HG03378 (cell line): ENCODE data around the gene ZEB1.
"Not testable (repeated sequence)": the region's sequence is repeated elsewhere in the genome, so short reads cannot be mapped to it uniquely, and the experiment has no call there.

ENCODE experiments used
- ATAC-seq: cut with Tn5 transposase; IDR thresholded peaks from one replicate; pipeline ENCODE4 v1.9.1; 2021; ENCODE audit warnings: mild to moderate bottlenecking, moderate library complexity; ENCODE audit not compliant: unreplicated experiment

ZEB1 gene

DNA sequence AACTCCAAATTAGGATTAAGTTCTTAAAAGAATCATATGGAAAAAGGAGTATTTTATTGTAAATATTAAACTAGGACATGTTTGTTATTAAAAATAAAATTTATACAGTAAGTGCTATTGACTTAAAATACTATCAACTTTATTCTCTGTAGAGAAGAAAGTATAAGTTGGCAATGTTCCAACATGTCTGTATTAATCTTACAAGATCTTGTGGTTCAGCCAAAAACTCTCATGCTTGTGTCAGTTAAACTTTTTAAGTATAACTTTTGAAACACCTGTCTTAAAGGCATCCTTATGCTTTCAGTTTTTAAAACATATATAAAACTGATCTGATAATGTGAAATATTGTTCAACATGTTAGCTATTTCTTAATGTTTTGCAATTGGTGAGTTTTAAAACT lies 160.7 kb downstream of the ZEB1 start:
- no peak for ATAC-seq

GRCh38 chr10:31483546-31483945 lies 164.5 kb downstream of the ZEB1 start:
- ATAC-seq = no peak

DNA sequence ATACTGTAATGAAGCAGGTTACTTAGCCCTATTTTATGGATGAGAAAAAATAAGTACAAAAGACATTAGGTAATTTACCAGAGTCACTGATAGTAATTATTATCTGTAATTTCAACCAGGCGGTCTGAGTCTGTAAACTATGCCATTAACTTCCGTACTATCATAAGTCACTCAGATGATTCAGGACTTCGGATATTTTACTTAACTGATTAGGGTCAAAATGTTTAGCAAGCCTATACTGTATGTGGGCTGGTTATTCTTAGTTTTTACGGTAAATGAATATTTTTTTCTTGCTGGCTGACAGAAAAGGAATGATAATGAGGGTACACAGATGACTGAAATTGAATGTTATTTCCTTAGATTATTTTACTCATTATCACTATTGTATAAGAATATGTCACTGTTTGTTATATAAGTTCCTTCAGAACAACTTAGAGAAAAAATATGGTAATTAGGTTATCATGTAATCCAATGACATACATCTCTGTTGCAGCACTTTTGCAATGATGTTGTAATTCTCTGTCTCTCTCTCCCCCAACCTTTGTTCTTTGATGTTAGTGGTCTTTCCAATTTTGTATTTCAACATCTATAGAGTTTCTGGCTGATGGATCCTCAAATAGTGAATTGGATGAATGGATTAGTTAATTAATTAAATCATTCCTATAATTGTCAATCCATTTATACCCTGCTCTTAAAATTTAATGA lies 165.6 kb downstream of the ZEB1 start:
- no peak for ATAC-seq

DNA sequence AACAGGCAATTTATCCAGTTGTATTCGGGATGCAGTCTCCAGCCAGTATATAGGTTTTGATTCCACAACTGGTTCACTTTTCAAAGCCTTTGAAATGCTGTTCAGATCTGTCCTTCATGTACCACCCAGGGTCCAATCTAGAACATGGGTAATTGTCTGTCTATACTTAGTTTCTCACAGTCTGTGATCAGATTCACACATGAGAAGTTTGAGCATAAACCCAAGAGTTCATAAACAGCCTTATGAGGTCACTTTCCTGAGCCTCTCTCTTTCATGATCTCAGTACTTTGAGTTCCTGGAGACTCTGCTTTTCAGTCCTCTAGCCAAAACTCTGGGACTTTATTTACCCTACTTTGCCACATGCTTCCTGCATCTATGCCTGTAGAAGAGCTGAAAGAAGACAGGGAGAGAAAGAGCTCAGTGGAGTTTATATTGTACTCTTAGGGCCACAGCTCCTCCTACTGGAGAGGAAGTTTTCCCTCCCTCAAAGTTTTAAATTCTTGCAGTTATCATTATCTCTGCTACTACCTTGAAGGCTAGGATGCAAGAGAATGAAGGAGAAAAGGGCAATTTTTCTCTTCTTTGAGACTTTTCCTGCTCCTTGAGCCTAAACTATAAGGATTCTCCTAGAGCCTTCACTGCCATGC lies 172.0 kb downstream of the ZEB1 start:
- no peak for ATAC-seq

DNA sequence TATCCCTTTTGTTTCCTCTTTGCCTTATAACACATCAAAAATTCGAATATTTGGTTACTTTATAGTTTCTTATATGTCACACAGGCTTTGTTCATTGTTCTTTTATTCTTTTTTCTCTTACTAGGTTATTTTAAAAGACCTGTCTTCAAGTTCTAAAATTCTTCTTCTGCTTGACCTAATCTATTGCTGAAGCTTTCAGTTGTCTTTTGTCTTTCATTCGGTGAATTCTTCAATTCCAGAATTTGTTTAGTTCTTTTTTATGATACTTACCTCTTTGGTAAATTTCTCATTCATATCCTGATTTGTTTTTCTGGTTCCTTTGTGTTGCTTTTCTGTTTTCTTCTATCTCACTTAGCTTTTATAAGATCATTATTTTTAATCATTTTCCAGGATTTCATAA lies 188.4 kb downstream of the ZEB1 start:
- no peak for ATAC-seq

DNA sequence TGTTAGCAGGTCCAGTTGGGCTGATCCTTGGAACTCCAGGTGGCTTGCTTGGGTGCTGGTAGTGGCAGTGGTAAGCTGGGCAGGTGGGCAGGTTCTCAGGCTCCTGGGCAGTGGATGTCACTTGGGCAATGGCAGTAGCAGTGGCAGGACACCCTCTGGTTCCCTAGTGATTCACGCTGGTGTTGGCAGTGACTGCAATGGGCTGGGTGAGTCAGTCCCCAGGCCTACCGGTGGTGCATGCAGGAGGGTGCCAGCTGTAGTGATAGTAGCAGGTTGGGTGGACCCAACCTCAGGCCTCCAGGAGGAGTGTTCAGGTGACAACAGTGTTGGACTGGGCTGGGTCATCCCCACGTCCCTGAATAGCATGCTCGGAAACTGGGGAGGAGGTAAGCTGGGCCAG lies 189.2 kb downstream of the ZEB1 start:
- no peak for ATAC-seq

- ATAC-seq = no peak
Measured at GRCh38 chr10:31508882-31509281, 189.9 kb downstream of the ZEB1 start.

DNA sequence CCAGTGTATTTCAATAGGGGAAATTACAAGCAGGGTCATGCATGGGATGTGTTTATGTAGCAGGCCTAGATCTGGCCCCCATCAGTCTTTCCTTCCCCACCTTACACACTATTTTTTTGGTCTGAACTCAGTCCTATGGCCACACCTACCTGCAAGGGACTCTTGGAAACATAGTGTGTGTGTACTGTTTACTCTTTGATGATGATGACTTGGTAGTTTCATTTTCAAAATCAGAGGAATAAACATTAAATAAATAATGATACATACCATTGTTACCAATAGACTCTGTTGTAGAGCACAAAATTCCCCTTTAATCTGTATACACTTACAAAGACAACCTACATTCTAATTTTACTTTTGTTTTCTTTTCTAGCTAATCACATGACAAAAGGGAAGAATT lies 191.0 kb downstream of the ZEB1 start:
- ATAC-seq = no peak

DNA sequence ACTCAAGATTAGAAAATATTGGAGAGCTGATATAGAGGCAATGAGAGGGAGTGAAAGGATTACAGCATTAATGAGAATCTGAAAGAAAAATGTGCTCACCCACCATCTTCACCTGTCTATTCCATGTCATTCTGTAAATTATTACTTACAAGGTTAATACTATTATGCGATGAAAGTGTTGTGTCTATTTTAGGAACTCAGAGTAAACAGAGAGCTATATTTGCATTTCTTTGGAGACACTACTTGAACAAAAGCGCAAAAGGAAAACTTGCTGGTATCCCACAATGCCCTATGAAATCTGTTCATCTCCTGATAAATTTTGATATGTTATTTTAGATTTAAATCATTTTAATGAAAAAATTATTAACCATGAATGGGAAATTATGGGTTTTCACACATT lies 196.1 kb downstream of the ZEB1 start:
- ATAC-seq = no peak

GRCh38 chr10:31515819-31516402 lies 196.9 kb downstream of the ZEB1 start:
- no peak for ATAC-seq

DNA sequence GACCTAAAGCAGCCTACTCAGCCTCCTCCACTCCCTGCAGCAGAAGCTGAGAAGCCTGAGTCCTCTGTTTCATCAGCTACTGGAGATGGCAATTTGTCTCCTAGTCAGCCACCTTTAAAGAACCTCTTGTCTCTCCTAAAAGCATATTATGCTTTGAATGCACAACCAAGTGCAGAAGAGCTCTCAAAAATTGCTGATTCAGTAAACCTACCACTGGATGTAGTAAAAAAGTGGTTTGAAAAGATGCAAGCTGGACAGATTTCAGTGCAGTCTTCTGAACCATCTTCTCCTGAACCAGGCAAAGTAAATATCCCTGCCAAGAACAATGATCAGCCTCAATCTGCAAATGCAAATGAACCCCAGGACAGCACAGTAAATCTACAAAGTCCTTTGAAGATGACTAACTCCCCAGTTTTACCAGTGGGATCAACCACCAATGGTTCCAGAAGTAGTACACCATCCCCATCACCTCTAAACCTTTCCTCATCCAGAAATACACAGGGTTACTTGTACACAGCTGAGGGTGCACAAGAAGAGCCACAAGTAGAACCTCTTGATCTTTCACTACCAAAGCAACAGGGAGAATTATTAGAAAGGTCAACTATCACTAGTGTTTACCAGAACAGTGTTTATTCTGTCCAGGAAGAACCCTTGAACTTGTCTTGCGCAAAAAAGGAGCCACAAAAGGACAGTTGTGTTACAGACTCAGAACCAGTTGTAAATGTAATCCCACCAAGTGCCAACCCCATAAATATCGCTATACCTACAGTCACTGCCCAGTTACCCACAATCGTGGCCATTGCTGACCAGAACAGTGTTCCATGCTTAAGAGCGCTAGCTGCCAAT lies 202.2 kb downstream of the ZEB1 start:
- no peak for ATAC-seq

DNA sequence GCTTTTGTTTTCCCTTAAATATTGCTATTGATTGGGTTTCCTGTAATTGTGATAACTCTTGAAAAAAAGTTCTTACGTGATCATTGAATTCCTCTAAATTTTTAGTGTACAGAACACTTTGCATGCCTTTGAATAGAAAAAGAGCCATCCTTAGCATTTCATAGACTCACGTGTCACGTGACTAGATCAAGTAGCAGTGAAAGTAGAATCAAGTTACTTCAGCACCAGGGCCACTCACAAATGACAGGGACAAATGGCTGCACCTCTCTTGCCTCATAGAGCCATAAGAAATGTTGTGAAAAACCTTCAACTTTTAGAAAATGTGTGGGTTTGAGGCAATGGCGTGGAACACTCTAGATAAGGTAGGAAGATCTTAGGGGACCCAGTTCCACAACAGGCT lies 203.8 kb downstream of the ZEB1 start:
- no peak for ATAC-seq

DNA sequence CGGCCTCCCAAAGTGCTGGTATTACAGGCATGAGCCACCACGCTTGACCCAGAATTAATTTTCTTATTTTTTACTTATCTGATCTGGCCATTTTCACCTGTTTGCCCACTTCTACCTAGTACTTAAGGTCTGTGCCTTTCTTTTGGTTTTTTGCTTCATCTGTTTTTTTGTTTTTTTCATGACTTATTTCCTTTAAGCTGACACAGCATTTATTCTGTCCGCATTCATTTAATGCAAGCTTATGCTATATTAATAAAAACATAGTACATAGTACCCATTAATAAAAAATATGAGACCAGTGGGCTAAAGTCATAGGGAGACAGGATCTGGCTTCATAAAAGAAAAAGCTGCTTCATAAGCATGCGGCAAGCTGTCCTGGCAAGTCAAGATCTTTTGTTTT lies 205.4 kb downstream of the ZEB1 start:
- no peak for ATAC-seq

DNA sequence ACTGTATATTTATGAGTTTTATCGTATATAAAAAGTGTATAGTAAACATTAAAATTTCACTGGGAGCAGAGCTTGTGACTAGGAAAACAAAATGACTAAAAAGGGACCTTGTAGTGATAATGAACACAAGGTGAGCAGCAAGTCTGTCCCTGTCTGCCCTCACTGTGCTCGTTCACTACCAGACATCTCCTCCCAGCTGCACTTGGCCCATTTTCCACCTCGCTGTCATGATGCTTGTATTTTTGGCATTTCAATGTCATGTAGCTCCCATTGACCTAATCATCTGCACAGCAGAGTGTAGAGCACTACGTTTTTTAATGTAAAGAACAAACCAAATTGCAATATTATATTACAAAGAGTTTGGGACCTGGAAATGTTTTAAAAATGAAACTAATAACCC lies 207.2 kb downstream of the ZEB1 start:
- no peak for ATAC-seq

GRCh38 chr10:31526681-31527080 lies 207.7 kb downstream of the ZEB1 start:
- ATAC-seq = no peak

GRCh38 chr10:31528831-31529230 lies 209.8 kb downstream of the ZEB1 start:
- no peak for ATAC-seq

GRCh38 chr10:31536302-31536701 lies 217.3 kb downstream of the ZEB1 start:
- ATAC-seq = no peak

GRCh38 chr10:31549896-31550295 lies 230.9 kb downstream of the ZEB1 start:
- ATAC-seq = no peak

- no peak for ATAC-seq
Measured at GRCh38 chr10:31554556-31554955, 235.5 kb downstream of the ZEB1 start.

DNA sequence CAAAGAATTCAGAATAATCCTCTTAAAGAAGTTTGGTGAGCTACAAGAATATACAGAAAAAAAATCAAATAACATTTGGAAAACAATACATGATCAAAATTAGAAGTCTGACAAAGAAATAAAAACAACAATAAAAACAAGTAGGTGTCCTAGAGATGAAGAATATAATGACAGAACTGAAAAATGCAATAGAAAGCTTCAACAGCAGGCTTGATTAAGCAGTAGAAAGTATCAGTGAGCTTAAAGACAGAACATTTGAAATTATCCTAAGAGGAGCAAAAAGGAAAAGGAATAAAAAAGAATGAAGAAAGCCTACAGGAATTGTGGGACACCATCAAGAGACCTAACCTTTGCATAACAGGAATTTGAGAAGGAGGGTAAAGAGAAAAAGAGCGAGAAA lies 238.8 kb downstream of the ZEB1 start:
- ATAC-seq = no peak

DNA sequence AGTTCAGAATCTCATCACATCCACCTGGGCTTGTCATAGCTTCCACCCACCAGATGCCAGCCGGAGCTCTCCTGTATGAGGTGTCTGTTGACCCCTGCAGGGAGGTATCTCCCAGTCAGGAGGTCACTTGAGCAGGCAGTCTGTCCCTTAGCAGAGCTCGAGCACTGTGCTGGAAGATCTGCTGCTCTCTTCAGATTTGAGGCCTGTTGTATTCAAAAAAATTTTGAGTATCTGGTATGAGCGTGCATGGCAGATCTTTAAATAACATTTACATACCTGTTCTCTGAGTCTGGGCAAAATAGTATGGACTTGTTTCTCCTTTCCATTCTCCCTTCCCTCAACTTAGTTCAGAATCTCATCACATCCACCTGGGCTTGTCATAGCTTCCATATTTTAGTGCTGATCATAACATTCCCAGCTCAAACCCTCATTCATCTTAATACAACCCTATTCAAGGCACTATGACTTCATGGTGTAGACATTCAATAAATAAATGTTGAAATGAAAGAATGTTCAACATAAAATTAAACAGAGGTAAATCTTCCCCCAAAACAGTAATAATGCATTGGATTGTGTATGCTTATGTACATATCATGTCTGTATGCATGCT lies 249.3 kb downstream of the ZEB1 start:
- not testable (repeated sequence) for ATAC-seq
